ENCODE data around the gene PPM1E.
"Not testable (repeated sequence)": the region's sequence is repeated elsewhere in the genome, so short reads cannot be mapped to it uniquely, and the experiment has no call there.

The PPM1E gene

GRCh38 chr17:58936295-58936694 lies 180.6 kb downstream of the PPM1E start:
- POLR2A ChIA-PET: no interaction called here
- TF ChIP-seq HDGF (IDR thresholded peaks at IDR 0.05; ENCODE audit: borderline replicate concordance) (no peak), ARNT (IDR thresholded peaks at IDR 0.05) (no peak), PKNOX1 (IDR thresholded peaks at IDR 0.05) (no peak), NFRKB (IDR thresholded peaks at IDR 0.05) (no peak), FOXM1 (IDR thresholded peaks at IDR 0.05; ENCODE audit: borderline replicate concordance) (no peak), L3MBTL2 (conservative IDR thresholded peaks at IDR 0.05) (no peak), SP1 (IDR thresholded peaks at IDR 0.05) (no peak)
- CTCF ChIA-PET: no interaction called here
- DNase-seq (ENCODE audit: extremely low spot score): no peak

- TF ChIP-seq ELF4 (IDR thresholded peaks at IDR 0.05): no peak
- no peak for TF ChIP-seq ZNF384 (IDR thresholded peaks at IDR 0.05)
- TF ChIP-seq L3MBTL2 (conservative IDR thresholded peaks at IDR 0.05): no peak
- TF ChIP-seq NFRKB (IDR thresholded peaks at IDR 0.05): no peak
- TF ChIP-seq SP1 (IDR thresholded peaks at IDR 0.05): no peak
- TF ChIP-seq LEF1 (IDR thresholded peaks at IDR 0.05; ENCODE audit: borderline replicate concordance): no peak
- TF ChIP-seq SUZ12 (IDR thresholded peaks at IDR 0.05): no peak
- no peak for TF ChIP-seq TARDBP (IDR thresholded peaks at IDR 0.05)
- no peak for TF ChIP-seq FOXK2 (IDR thresholded peaks at IDR 0.05)
- no peak for TF ChIP-seq HDGF (IDR thresholded peaks at IDR 0.05; ENCODE audit: borderline replicate concordance)
- TF ChIP-seq ARNT (IDR thresholded peaks at IDR 0.05): no peak
- TF ChIP-seq FOXA1 (IDR thresholded peaks at IDR 0.05): no peak
- TF ChIP-seq FOXM1 (IDR thresholded peaks at IDR 0.05; ENCODE audit: borderline replicate concordance): no peak
- TF ChIP-seq CTBP1 (IDR thresholded peaks at IDR 0.05; ENCODE audit: borderline replicate concordance): no peak
- TF ChIP-seq BHLHE40 (IDR thresholded peaks at IDR 0.05; ENCODE audit: borderline replicate concordance): no peak
- TF ChIP-seq PKNOX1 (IDR thresholded peaks at IDR 0.05): no peak
- ChIA-PET POLR2A (no interaction called here), CTCF (no interaction called here)
- no peak for DNase-seq (ENCODE audit: extremely low spot score)
Observed at GRCh38 chr17:58944166-58944565, 188.5 kb downstream of the PPM1E start.

- ChIA-PET CTCF (no interaction called here), POLR2A (no interaction called here)
- no peak for TF ChIP-seq FOXK2 (IDR thresholded peaks at IDR 0.05)
- TF ChIP-seq ELF4 (IDR thresholded peaks at IDR 0.05): no peak
- TF ChIP-seq SP1 (IDR thresholded peaks at IDR 0.05): no peak
- no peak for TF ChIP-seq LEF1 (IDR thresholded peaks at IDR 0.05; ENCODE audit: borderline replicate concordance)
- DNase-seq (ENCODE audit: extremely low spot score): no peak
Observed at GRCh38 chr17:58947411-58947810, 191.8 kb downstream of the PPM1E start.

- no peak for TF ChIP-seq SP1 (IDR thresholded peaks at IDR 0.05)
- no peak for TF ChIP-seq FOXA1 (IDR thresholded peaks at IDR 0.05)
- TF ChIP-seq ZNF384 (IDR thresholded peaks at IDR 0.05): no peak
- no peak for TF ChIP-seq TARDBP (IDR thresholded peaks at IDR 0.05)
- TF ChIP-seq L3MBTL2 (conservative IDR thresholded peaks at IDR 0.05): no peak
- TF ChIP-seq BHLHE40 (IDR thresholded peaks at IDR 0.05; ENCODE audit: borderline replicate concordance): no peak
- no peak for TF ChIP-seq SUZ12 (IDR thresholded peaks at IDR 0.05)
- TF ChIP-seq NFRKB (IDR thresholded peaks at IDR 0.05): no peak
- no peak for TF ChIP-seq FOXK2 (IDR thresholded peaks at IDR 0.05)
- no peak for TF ChIP-seq PKNOX1 (IDR thresholded peaks at IDR 0.05)
- TF ChIP-seq CTBP1 (IDR thresholded peaks at IDR 0.05; ENCODE audit: borderline replicate concordance): no peak
- TF ChIP-seq FOXM1 (IDR thresholded peaks at IDR 0.05; ENCODE audit: borderline replicate concordance): no peak
- TF ChIP-seq LEF1 (IDR thresholded peaks at IDR 0.05; ENCODE audit: borderline replicate concordance): no peak
- TF ChIP-seq ARNT (IDR thresholded peaks at IDR 0.05): no peak
- TF ChIP-seq HDGF (IDR thresholded peaks at IDR 0.05; ENCODE audit: borderline replicate concordance): no peak
- no peak for TF ChIP-seq ELF4 (IDR thresholded peaks at IDR 0.05)
- DNase-seq (ENCODE audit: extremely low spot score): no peak
- ChIA-PET POLR2A (no interaction called here), CTCF (no interaction called here)
Observed at GRCh38 chr17:58947824-58948223, 192.2 kb downstream of the PPM1E start.

GRCh38 chr17:58954358-58954757 lies 198.7 kb downstream of the PPM1E start:
- DNase-seq (ENCODE audit: extremely low spot score); CTCF ChIA-PET; POLR2A ChIA-PET: not testable (repeated sequence)

GRCh38 chr17:58956997-58957724 lies 201.5 kb downstream of the PPM1E start:
- TF ChIP-seq L3MBTL2 (conservative IDR thresholded peaks at IDR 0.05) (no peak), PKNOX1 (IDR thresholded peaks at IDR 0.05) (peak; percentile 52)
- CTCF ChIA-PET: interaction anchor here (0.7 kb wide), 1 partner anchor 287 kb away, joined by 3 read pairs; no protein-coding TSS in a partner anchor
- POLR2A ChIA-PET: no interaction called here
- no peak for DNase-seq (ENCODE audit: extremely low spot score)

- DNase-seq (ENCODE audit: extremely low spot score); POLR2A ChIA-PET: not testable (repeated sequence)
- CTCF ChIA-PET: interaction anchor here (0.7 kb wide), 1 partner anchor 288 kb away, joined by 3 read pairs; no protein-coding TSS in a partner anchor
Observed at GRCh38 chr17:58957725-58958073, 202.0 kb downstream of the PPM1E start.
